Loucy (cell line): ENCODE measurements around the gene PCBP3.
A peak's percentile ranks its signal among the peaks of the same experiment; 100 is the strongest.

Experiments
- H2AFZ ChIP-seq: fragments of 200-600 bp; sonication (generic); 2 replicates; pipeline ENCODE4 v1.6.0; 2016; ENCODE audit warnings: antibody characterized with exemption, mild to moderate bottlenecking, low read length, moderate library complexity
- H3F3A ChIP-seq: fragments of 200-600 bp; 2 replicates; pipeline ENCODE4 v1.6.0; 2016; ENCODE audit warnings: antibody characterized with exemption, low read depth, mild to moderate bottlenecking
- H3K27me3 ChIP-seq: fragments of 200-600 bp; sonication (generic); 2 replicates; pipeline ENCODE4 v1.6.1; 2014; ENCODE audit warnings: low read length, mild to moderate bottlenecking; ENCODE audit not compliant: insufficient read depth, poor library complexity, severe bottlenecking
- H3K36me3 ChIP-seq: fragments of 200-600 bp; sonication (generic); 2 replicates; pipeline ENCODE4 v1.6.1; 2016; ENCODE audit warnings: low read length; ENCODE audit not compliant: insufficient read depth
- H3K4me1 ChIP-seq: fragments of 200-600 bp; sonication (generic); 2 replicates; pipeline ENCODE4 v1.5.1; 2014; ENCODE audit warnings: low read length, mild to moderate bottlenecking; ENCODE audit not compliant: insufficient read depth, poor library complexity, severe bottlenecking
- H3K4me2 ChIP-seq: fragments of 200-600 bp; sonication (generic); 2 replicates; pipeline ENCODE4 v1.6.0; 2014; ENCODE audit warnings: antibody characterized with exemption, low read length, low read depth, mild to moderate bottlenecking; ENCODE audit not compliant: poor library complexity, severe bottlenecking
- H3K4me3 ChIP-seq: fragments of 200-600 bp; sonication (generic); 2 replicates; pipeline ENCODE4 v1.5.1; 2014; ENCODE audit warnings: low read length, mild to moderate bottlenecking, mixed read lengths; ENCODE audit not compliant: poor library complexity, severe bottlenecking
- H3K79me2 ChIP-seq: fragments of 200-600 bp; sonication (generic); 2 replicates; pipeline ENCODE4 v1.6.1; 2014; ENCODE audit warnings: low read length; ENCODE audit not compliant: insufficient read depth
- H3K9ac ChIP-seq: fragments of 200-600 bp; sonication (generic); 2 replicates; pipeline ENCODE4 v1.6.0; 2014; ENCODE audit warnings: mild to moderate bottlenecking, low read depth, low read length, moderate library complexity; ENCODE audit not compliant: poor library complexity, severe bottlenecking
- H3K9me2 ChIP-seq: fragments of 200-600 bp; sonication (generic); replicated peaks from 2 replicates; pipeline ENCODE4 v1.6.1; 2016; ENCODE audit warnings: low read depth, low read length, mixed read lengths
- H3K9me3 ChIP-seq: fragments of 200-600 bp; sonication (generic); 2 replicates; pipeline ENCODE4 v1.6.1; 2014; ENCODE audit warnings: mild to moderate bottlenecking, antibody characterized with exemption, low read length, low read depth; ENCODE audit not compliant: insufficient read depth
- H4K20me1 ChIP-seq: fragments of 200-600 bp; sonication (generic); 2 replicates; pipeline ENCODE4 v1.6.0; 2014; ENCODE audit warnings: antibody characterized with exemption, low read length, mild to moderate bottlenecking; ENCODE audit not compliant: insufficient read depth, poor library complexity, severe bottlenecking
- EZH2phosphoT487 ChIP-seq: fragments of 200-600 bp; IDR thresholded peaks from 2 replicates; pipeline ENCODE4 v1.6.1; 2018; ENCODE audit warnings: antibody characterized with exemption, mild to moderate bottlenecking, moderate library complexity, borderline replicate concordance
- TF ChIP-seq, protein P1 (sequence below): fragments of 200-600 bp; sonication (generic); conservative IDR thresholded peaks from 2 replicates; pipeline ENCODE4 v1.5.1; 2014; ENCODE audit warnings: mild to moderate bottlenecking, antibody characterized with exemption, low read length

PCBP3 gene

DNA sequence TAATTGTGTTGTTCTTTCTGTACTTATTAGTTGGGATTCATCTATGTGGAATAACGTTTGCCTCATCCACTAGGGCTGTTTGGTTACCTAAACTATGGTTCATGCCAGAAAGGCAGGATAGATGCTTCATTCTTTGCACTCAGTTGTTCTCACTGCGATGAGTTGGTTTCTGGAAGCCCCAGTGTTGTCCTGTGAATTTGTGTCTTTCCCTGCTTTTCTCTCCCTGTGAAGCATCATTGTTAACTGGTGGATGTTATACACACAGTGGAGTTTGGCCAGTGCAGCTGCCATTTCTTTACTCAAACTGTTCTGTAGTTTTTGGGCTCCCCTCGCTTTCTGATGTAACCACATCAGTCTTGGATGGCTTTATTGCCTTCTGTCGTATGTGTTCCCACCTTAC is 194.4 kb downstream of the PCBP3 start:
- H3K4me2 ChIP-seq: peak overlapping the region; percentile 31
- TF ChIP-seq, protein P1, sequence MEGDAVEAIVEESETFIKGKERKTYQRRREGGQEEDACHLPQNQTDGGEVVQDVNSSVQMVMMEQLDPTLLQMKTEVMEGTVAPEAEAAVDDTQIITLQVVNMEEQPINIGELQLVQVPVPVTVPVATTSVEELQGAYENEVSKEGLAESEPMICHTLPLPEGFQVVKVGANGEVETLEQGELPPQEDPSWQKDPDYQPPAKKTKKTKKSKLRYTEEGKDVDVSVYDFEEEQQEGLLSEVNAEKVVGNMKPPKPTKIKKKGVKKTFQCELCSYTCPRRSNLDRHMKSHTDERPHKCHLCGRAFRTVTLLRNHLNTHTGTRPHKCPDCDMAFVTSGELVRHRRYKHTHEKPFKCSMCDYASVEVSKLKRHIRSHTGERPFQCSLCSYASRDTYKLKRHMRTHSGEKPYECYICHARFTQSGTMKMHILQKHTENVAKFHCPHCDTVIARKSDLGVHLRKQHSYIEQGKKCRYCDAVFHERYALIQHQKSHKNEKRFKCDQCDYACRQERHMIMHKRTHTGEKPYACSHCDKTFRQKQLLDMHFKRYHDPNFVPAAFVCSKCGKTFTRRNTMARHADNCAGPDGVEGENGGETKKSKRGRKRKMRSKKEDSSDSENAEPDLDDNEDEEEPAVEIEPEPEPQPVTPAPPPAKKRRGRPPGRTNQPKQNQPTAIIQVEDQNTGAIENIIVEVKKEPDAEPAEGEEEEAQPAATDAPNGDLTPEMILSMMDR: no peak
- no peak for TF ChIP-seq EZH2phosphoT487

DNA sequence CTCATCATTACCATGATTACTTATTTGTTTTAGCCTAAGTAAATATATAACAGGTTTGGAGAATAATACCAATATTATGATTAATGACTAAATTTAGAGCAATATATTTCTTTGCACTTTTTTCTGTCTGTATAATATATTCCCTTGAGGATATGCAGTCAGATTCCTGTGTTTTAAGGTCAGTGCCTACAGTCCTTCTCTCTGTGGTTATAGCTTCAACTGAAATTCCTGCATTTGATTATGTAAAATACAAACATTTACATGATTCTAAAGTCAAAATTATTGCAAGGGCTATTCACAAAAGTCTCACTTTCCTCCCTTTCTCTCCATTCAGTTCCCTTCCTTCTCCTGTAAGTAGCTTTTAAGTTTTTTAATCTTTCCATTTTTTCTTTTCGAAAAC is 195.1 kb downstream of the PCBP3 start:
- peaks cover 28% of the 10 kb centered on the region for H3K4me1 ChIP-seq
- H3F3A ChIP-seq: peaks cover 3% of the 10 kb centered on the region; the same call in 1 of the 2 replicates
- H3K79me2 ChIP-seq: no peaks in the 10 kb centered on the region
- no peak overlapping the region for H2AFZ ChIP-seq
- TF ChIP-seq, protein P1: no peak
- TF ChIP-seq EZH2phosphoT487: no peak
- H3K27me3 ChIP-seq: no peaks in the 10 kb centered on the region
- H3K4me3 ChIP-seq: no peak overlapping the region
- no peaks in the 10 kb centered on the region for H3K36me3 ChIP-seq
- peak overlapping the region; percentile 37 for H3K4me2 ChIP-seq
- no peaks in the 10 kb centered on the region for H3K9me2 ChIP-seq
- H3K9me3 ChIP-seq: no peaks in the 10 kb centered on the region
- no peak overlapping the region for H3K9ac ChIP-seq
- no peaks in the 10 kb centered on the region for H4K20me1 ChIP-seq

More for the DNA sequence above, 194.4 kb downstream of the PCBP3 start:
- Histone ChIP-seq H3K9me2 (no peaks in the 10 kb centered on the region), H3K4me3 (no peak overlapping the region), H3F3A (peaks cover 3% of the 10 kb centered on the region; the same call in 1 of the 2 replicates), H3K36me3 (no peaks in the 10 kb centered on the region), H3K9ac (no peak overlapping the region), H3K27me3 (no peaks in the 10 kb centered on the region), H3K4me1 (peaks cover 28% of the 10 kb centered on the region), H4K20me1 (no peaks in the 10 kb centered on the region), H2AFZ (no peak overlapping the region), H3K9me3 (no peaks in the 10 kb centered on the region), H3K79me2 (no peaks in the 10 kb centered on the region)

DNA sequence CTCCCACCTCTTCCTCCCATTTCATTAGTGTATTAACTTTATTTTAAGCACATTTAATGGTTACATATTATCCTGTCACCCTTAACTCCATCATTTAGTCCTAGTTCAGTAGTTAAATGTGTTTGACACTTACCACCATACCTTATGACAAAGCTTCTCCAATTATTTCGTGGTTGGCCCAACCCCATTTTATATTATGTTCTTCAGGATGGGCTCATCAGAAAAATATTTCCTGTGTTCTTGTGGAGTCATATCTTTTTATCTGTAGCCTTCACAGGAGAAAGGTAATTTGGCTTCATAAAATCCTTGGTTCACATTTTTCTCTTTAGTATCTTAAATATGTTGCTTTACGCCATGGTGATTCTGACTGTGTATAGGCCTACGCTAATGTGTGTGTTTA is 195.7 kb downstream of the PCBP3 start:
- Histone ChIP-seq H3K4me3 (no peak overlapping the region), H3K27me3 (no peaks in the 10 kb centered on the region), H3K9me2 (no peaks in the 10 kb centered on the region), H3K4me1 (peaks cover 28% of the 10 kb centered on the region), H3K79me2 (no peaks in the 10 kb centered on the region), H3K9ac (no peak overlapping the region), H3K36me3 (no peaks in the 10 kb centered on the region), H2AFZ (no peak overlapping the region), H3K4me2 (peak overlapping the region; percentile 37), H3K9me3 (no peaks in the 10 kb centered on the region), H3F3A (peaks cover 3% of the 10 kb centered on the region; the same call in 1 of the 2 replicates), H4K20me1 (no peaks in the 10 kb centered on the region)
- no peak for TF ChIP-seq EZH2phosphoT487
- TF ChIP-seq, protein P1: no peak
